GM12878 (cell line): ENCODE data around the gene SULF2. TPM values are rescaled to one million over a fixed set of nuclear protein-coding genes. Genes with fewer than 3 reads are reported as not detected.

ENCODE experiments used
- ATAC-seq: fragments of 200-7000 bp; cut with Tn5 transposase; 3 replicates; pipeline ENCODE4 v1.9.1; 2020; ENCODE audit warnings: mild to moderate bottlenecking, moderate library complexity
- BruUV-seq: library from RNA; stranded (reverse); fragments of 400-500 nt; replicated peaks from 2 replicates; lab custom pipeline; 2021; lab: Mats Ljungman, UMichigan
- CTCF ChIA-PET: fragments of 300-600 bp; sonication (Branson Sonifier 250); formaldehyde crosslinking; extraction: SDS; loops from one replicate; lab custom pipeline; 2021; ENCODE audit warnings: inconsistent platforms; lab: Yijun Ruan, JAX
- POLR2A ChIA-PET: fragments of 350-600 bp; formaldehyde crosslinking; extraction: SDS; loops from one replicate; lab custom pipeline; 2021; ENCODE audit warnings: inconsistent platforms; lab: Charles Lee
- RAD21 ChIA-PET: fragments of 300-600 bp; sonication (Branson Sonifier 250); formaldehyde crosslinking; loops from one replicate; lab custom pipeline; 2023; ENCODE audit warnings: antibody characterized with exemption; ENCODE audit not compliant: unreplicated experiment; lab: Charles Lee
- SMC1A ChIA-PET: fragments of 300-600 bp; sonication (Branson Sonifier 250); formaldehyde crosslinking; loops from one replicate; lab custom pipeline; 2023; ENCODE audit not compliant: unreplicated experiment, uncharacterized antibody; lab: Charles Lee
- DNase-seq: peaks from one replicate; pipeline ENCODE4 v3.0.0-alpha.2; 2011; ENCODE audit warnings: low read depth, low spot score
- FAIRE-seq: peaks from 3 replicates; lab custom pipeline; 2011; peaks lifted over from hg19 to GRCh38; lab: Jason Lieb, UNC
- H2AFZ ChIP-seq: 2 replicates; pipeline ENCODE4 v1.6.0; 2011; ENCODE audit warnings: low read depth, low read length, control low read depth; ENCODE audit not compliant: control insufficient read depth
- H3K27ac ChIP-seq: 2 replicates; pipeline ENCODE4 v1.5.1; 2011; ENCODE audit warnings: control low read depth; ENCODE audit not compliant: control insufficient read depth, insufficient read depth
- H3K27me3 ChIP-seq, 2 experiments: replicated peaks in 1 of 2; 2 replicates each; pipeline versions ENCODE4 v1.6.0 to v1.6.1; 2011; ENCODE audit warnings: low read length in 1 of 2; ENCODE audit not compliant: control insufficient read depth in 2 of 2, insufficient read depth in 2 of 2
- H3K36me3 ChIP-seq, 2 experiments: 2 replicates each; pipeline ENCODE4 v1.5.1; 2011; ENCODE audit warnings: low read length in 1 of 2; ENCODE audit not compliant: control insufficient read depth in 2 of 2, insufficient read depth in 2 of 2
- H3K4me1 ChIP-seq: 2 replicates; pipeline ENCODE4 v1.6.1; 2011; ENCODE audit warnings: mild to moderate bottlenecking, low read length, moderate library complexity, mixed read lengths; ENCODE audit not compliant: control insufficient read depth, insufficient read depth
- H3K4me2 ChIP-seq: 2 replicates; pipeline ENCODE4 v1.6.0; 2011; ENCODE audit warnings: control low read depth; ENCODE audit not compliant: control insufficient read depth, insufficient read depth
- H3K4me3 ChIP-seq: fragments of 200-600 bp; sonication (generic); 2 replicates; pipeline ENCODE4 v1.5.1; 2016
- H3K79me2 ChIP-seq: 2 replicates; pipeline ENCODE4 v1.6.0; 2011; ENCODE audit warnings: low read length; ENCODE audit not compliant: control insufficient read depth, insufficient read depth
- H3K9ac ChIP-seq: 2 replicates; pipeline ENCODE4 v1.8.0; 2011; ENCODE audit warnings: low read length, control low read depth, mixed read lengths; ENCODE audit not compliant: control insufficient read depth, insufficient read depth
- H3K9me3 ChIP-seq: replicated peaks from 3 replicates; pipeline ENCODE4 v1.5.1; 2011; ENCODE audit warnings: mild to moderate bottlenecking, low read length; ENCODE audit not compliant: control insufficient read depth, insufficient read depth
- H4K20me1 ChIP-seq: 2 replicates; pipeline ENCODE4 v1.6.0; 2011; ENCODE audit not compliant: control insufficient read depth, insufficient read depth
- CHD2 ChIP-seq: IDR thresholded peaks from 2 replicates; pipeline ENCODE4 v1.6.1; 2011; ENCODE audit warnings: low read depth, low read length, improper control_type of control experiment, borderline replicate concordance
- CTCF ChIP-seq, 3 experiments: IDR thresholded peaks in 2 of 3; conservative IDR thresholded peaks in 1 of 3; 2 replicates each; pipeline ENCODE4 v1.5.1; 2011; ENCODE audit warnings: low read depth in 3 of 3, low read length in 3 of 3, mild to moderate bottlenecking in 3 of 3, control low read depth in 2 of 3, moderate library complexity in 2 of 3, inconsistent platforms in 1 of 3, mixed read lengths in 1 of 3; ENCODE audit not compliant: control insufficient read depth in 2 of 3, insufficient read depth in 1 of 3; ENCODE audit errors: extremely low read depth in 1 of 3
- EZH2 ChIP-seq: IDR thresholded peaks from 2 replicates; pipeline ENCODE4 v1.6.1; 2012; ENCODE audit warnings: low read depth, mild to moderate bottlenecking, control low read depth, inconsistent platforms, low read length, borderline replicate concordance; ENCODE audit not compliant: control insufficient read depth
- MAX ChIP-seq: IDR thresholded peaks from 2 replicates; pipeline ENCODE4 v1.6.1; 2012; ENCODE audit warnings: low read depth, low read length, improper control_type of control experiment
- POU2F2 ChIP-seq: IDR thresholded peaks from 3 replicates; pipeline ENCODE4 v1.6.1; 2011; ENCODE audit warnings: low read depth, mild to moderate bottlenecking, low read length, borderline replicate concordance
- SMC3 ChIP-seq: IDR thresholded peaks from 2 replicates; pipeline ENCODE4 v1.6.1; 2011; ENCODE audit warnings: low read length, improper control_type of control experiment, borderline replicate concordance
- ZBTB33 ChIP-seq: fragments of 450-650 bp; IDR thresholded peaks from 2 replicates; pipeline ENCODE4 v1.6.1; 2017; ENCODE audit warnings: mild to moderate bottlenecking
- ZBTB40 ChIP-seq: fragments of 450-650 bp; IDR thresholded peaks from 2 replicates; pipeline ENCODE4 v1.6.1; 2016; ENCODE audit warnings: mild to moderate bottlenecking, moderate library complexity, borderline replicate concordance
- WGBS: methylation state at CpG from one replicate; pipeline ENCODE4 v1.1.6; 2016; ENCODE audit warnings: low lambda C conversion rate; ENCODE audit not compliant: insufficient replicate concordance, insufficient coverage; ENCODE audit errors: missing lambda C conversion rate; 5-methylcytosine and 5-hydroxymethylcytosine counted together
- in situ Hi-C: fragments of 300-500 bp; cut with MboI; formaldehyde crosslinking; loops from 9 replicates; pipeline ENCODE4 v1.14.3; 2018; ENCODE audit warnings: mixed read lengths
- intact Hi-C: fragments of 100-400 bp; cut with micrococcal nuclease; formaldehyde crosslinking; loops from one replicate; pipeline ENCODE4 v1.14.2; 2022; ENCODE audit not compliant: unreplicated experiment
- polyA plus RNA-seq, 11 experiments: library from polyadenylated mRNA; depleted of rRNA in 4 of 11; unstranded in 6 of 11; stranded (reverse) in 5 of 11; fragments of >200 nt; fragmentation: Nextera tagmentation in 4 of 11; fragmentation: Illumina TruSeq in 1 of 11; extraction: Ambion mirVana in 4 of 11; extraction: Trizol in 1 of 11; gene quantifications; 1 replicate in 1 of 11; 2 replicates in 10 of 11; pipeline versions ENCODE4 v1.2.1 to v1.2.3, GENCODE V29; 2011 to 2016; ENCODE audit warnings: inconsistent platforms in 2 of 11, missing spikeins in 2 of 11, low read depth in 1 of 11
- total RNA-seq, 4 experiments: library from RNA; depleted of rRNA in 3 of 4; stranded (reverse); fragments of >200 nt in 3 of 4; fragmentation: Illumina TruSeq in 1 of 4; extraction: Trizol in 1 of 4; gene quantifications; 2 replicates each; pipeline versions ENCODE4 v1.2.1 to v1.2.3, GENCODE V29; 2013 to 2021

The SULF2 gene
- total and polyA plus RNA-seq, 10 of the 15 experiments (the other 5 are each of a cell fraction or from before 2014, with no cell fraction given), result 0.69 to 4.1 (median 1.6) TPM

- 54% methylated on average over 26 of the region's 26 CpGs for WGBS
- Histone ChIP-seq H3K27me3 (no peaks in the 10 kb centered on the region), H3K4me2 (no peak overlapping the region), H2AFZ (no peak overlapping the region), H4K20me1 (no peaks in the 10 kb centered on the region), H3K4me3 (no peak overlapping the region), H3K27ac (no peak overlapping the region), H3K79me2 (no peaks in the 10 kb centered on the region), H3K36me3 (no peaks in the 10 kb centered on the region), H3K4me1 (no peaks in the 10 kb centered on the region), H3K9ac (no peak overlapping the region), H3K9me3 (no peaks in the 10 kb centered on the region)
- RAD21 ChIA-PET, result no interaction called here
- POLR2A ChIA-PET, result no interaction called here
- in situ Hi-C loops (loop anchor here (5.0 kb wide), 1 partner anchor 933 kb away; no protein-coding TSS in a partner anchor), intact Hi-C loops (no loop called here)
- FAIRE-seq (no peak), DNase-seq (no peak), ATAC-seq (no peak)
- TF ChIP-seq MAX (no peak), CHD2 (no peak), ZBTB33 (no peak), ZBTB40 (no peak), EZH2 (no peak), POU2F2 (no peak), SMC3 (no peak), CTCF (IDR thresholded peaks at IDR 0.05 in 2 of 3, conservative IDR thresholded peaks at IDR 0.05 in 1 of 3; ENCODE audit: control insufficient read depth in 2 of 3, extremely low read depth in 1 of 3, insufficient read depth in 1 of 3, low read depth in 3 of 3, low read length in 3 of 3) (no peak)
- CTCF ChIA-PET, result interaction anchor here (2.0 kb wide), 1 partner anchor 9 kb away, joined by 4 read pairs; no protein-coding TSS in a partner anchor
- SMC1A ChIA-PET, result interaction anchor here (0.7 kb wide), 1 partner anchor 9 kb away, joined by 3 read pairs; no protein-coding TSS in a partner anchor
- BruUV-seq, result no TSS peak
Observed at GRCh38 chr20:47684306-47685080, 100.8 kb downstream of the SULF2 start.
